ENCODE measurements around the gene LDLRAD3.
"Not testable (repeated sequence)": the region's sequence is repeated elsewhere in the genome, so short reads cannot be mapped to it uniquely, and the experiment has no call there.

Gene LDLRAD3

GRCh38 chr11:36186340-36187175 lies 242.7 kb downstream of the LDLRAD3 start:
- H3K9me3 ChIP-seq (ENCODE audit: control insufficient read depth, insufficient read depth, low read length) = no peaks in the 10 kb centered on the region

GRCh38 chr11:36187622-36188021 lies 243.8 kb downstream of the LDLRAD3 start:
- H3K36me3 ChIP-seq (ENCODE audit: control insufficient read depth, insufficient read depth, low read length) = no peaks in the 10 kb centered on the region

More at GRCh38 chr11:36186340-36187175, 242.7 kb downstream of the LDLRAD3 start:
- H3K4me3 ChIP-seq (ENCODE audit: low read depth, low read length) = no peak overlapping the region
- no peaks in the 10 kb centered on the region for H3K36me3 ChIP-seq (ENCODE audit: control insufficient read depth, insufficient read depth, low read length)
- H3K9ac ChIP-seq (ENCODE audit: low read depth, low read length) = no peak overlapping the region
- H3K27me3 ChIP-seq (ENCODE audit: control insufficient read depth, insufficient read depth, low read length) = no peaks in the 10 kb centered on the region
- H3K4me1 ChIP-seq (ENCODE audit: control insufficient read depth, insufficient read depth, low read length) = no peaks in the 10 kb centered on the region

GRCh38 chr11:36189735-36190134 lies 245.9 kb downstream of the LDLRAD3 start:
- not testable (repeated sequence) for H3K4me1 ChIP-seq (ENCODE audit: control insufficient read depth, insufficient read depth, low read length); H3K36me3 ChIP-seq (ENCODE audit: control insufficient read depth, insufficient read depth, low read length); H3K9me3 ChIP-seq (ENCODE audit: control insufficient read depth, insufficient read depth, low read length)

More at GRCh38 chr11:36187622-36188021, 243.8 kb downstream of the LDLRAD3 start:
- H3K4me3 ChIP-seq (ENCODE audit: low read depth, low read length) = no peak overlapping the region
- H3K9ac ChIP-seq (ENCODE audit: low read depth, low read length) = no peak overlapping the region
- H3K9me3 ChIP-seq (ENCODE audit: control insufficient read depth, insufficient read depth, low read length) = no peaks in the 10 kb centered on the region
- H3K4me1 ChIP-seq (ENCODE audit: control insufficient read depth, insufficient read depth, low read length) = no peaks in the 10 kb centered on the region
- no peaks in the 10 kb centered on the region for H3K27me3 ChIP-seq (ENCODE audit: control insufficient read depth, insufficient read depth, low read length)

GRCh38 chr11:36191941-36192340 lies 248.1 kb downstream of the LDLRAD3 start:
- H3K36me3 ChIP-seq (ENCODE audit: control insufficient read depth, insufficient read depth, low read length) = peaks cover 3% of the 10 kb centered on the region
- no peak overlapping the region for H3K9ac ChIP-seq (ENCODE audit: low read depth, low read length)
- no peak overlapping the region for H3K4me3 ChIP-seq (ENCODE audit: low read depth, low read length)
- H3K9me3 ChIP-seq (ENCODE audit: control insufficient read depth, insufficient read depth, low read length) = no peaks in the 10 kb centered on the region
- H3K4me1 ChIP-seq (ENCODE audit: control insufficient read depth, insufficient read depth, low read length) = peaks cover 11% of the 10 kb centered on the region
- no peaks in the 10 kb centered on the region for H3K27me3 ChIP-seq (ENCODE audit: control insufficient read depth, insufficient read depth, low read length)

More at GRCh38 chr11:36189735-36190134, 245.9 kb downstream of the LDLRAD3 start:
- not testable (repeated sequence) for H3K4me3 ChIP-seq (ENCODE audit: low read depth, low read length); H3K9ac ChIP-seq (ENCODE audit: low read depth, low read length); H3K27me3 ChIP-seq (ENCODE audit: control insufficient read depth, insufficient read depth, low read length)

- Histone ChIP-seq H3K4me3 (ENCODE audit: low read depth, low read length) (no peak overlapping the region), H3K9ac (ENCODE audit: low read depth, low read length) (no peak overlapping the region), H3K4me1 (ENCODE audit: control insufficient read depth, insufficient read depth, low read length) (peaks cover 11% of the 10 kb centered on the region), H3K9me3 (ENCODE audit: control insufficient read depth, insufficient read depth, low read length) (no peaks in the 10 kb centered on the region), H3K27me3 (ENCODE audit: control insufficient read depth, insufficient read depth, low read length) (no peaks in the 10 kb centered on the region), H3K36me3 (ENCODE audit: control insufficient read depth, insufficient read depth, low read length) (peaks cover 3% of the 10 kb centered on the region)
Observed at GRCh38 chr11:36192425-36193289, 248.8 kb downstream of the LDLRAD3 start.

- Histone ChIP-seq H3K4me1 (ENCODE audit: control insufficient read depth, insufficient read depth, low read length) (peaks cover 11% of the 10 kb centered on the region), H3K9me3 (ENCODE audit: control insufficient read depth, insufficient read depth, low read length) (no peaks in the 10 kb centered on the region), H3K9ac (ENCODE audit: low read depth, low read length) (no peak overlapping the region), H3K27me3 (ENCODE audit: control insufficient read depth, insufficient read depth, low read length) (no peaks in the 10 kb centered on the region), H3K36me3 (ENCODE audit: control insufficient read depth, insufficient read depth, low read length) (peaks cover 3% of the 10 kb centered on the region), H3K4me3 (ENCODE audit: low read depth, low read length) (no peak overlapping the region)
Observed at GRCh38 chr11:36193290-36193619, 249.4 kb downstream of the LDLRAD3 start.

- Histone ChIP-seq H3K9me3 (ENCODE audit: control insufficient read depth, insufficient read depth, low read length) (no peaks in the 10 kb centered on the region), H3K9ac (ENCODE audit: low read depth, low read length) (no peak overlapping the region), H3K27me3 (ENCODE audit: control insufficient read depth, insufficient read depth, low read length) (no peaks in the 10 kb centered on the region), H3K4me3 (ENCODE audit: low read depth, low read length) (no peak overlapping the region), H3K4me1 (ENCODE audit: control insufficient read depth, insufficient read depth, low read length) (peaks cover 11% of the 10 kb centered on the region), H3K36me3 (ENCODE audit: control insufficient read depth, insufficient read depth, low read length) (peaks cover 3% of the 10 kb centered on the region)
Observed at GRCh38 chr11:36193721-36194120, 249.9 kb downstream of the LDLRAD3 start.

GRCh38 chr11:36195496-36196354 lies 251.9 kb downstream of the LDLRAD3 start:
- peaks cover 3% of the 10 kb centered on the region for H3K36me3 ChIP-seq (ENCODE audit: control insufficient read depth, insufficient read depth, low read length)
- H3K27me3 ChIP-seq (ENCODE audit: control insufficient read depth, insufficient read depth, low read length) = no peaks in the 10 kb centered on the region
- no peak overlapping the region for H3K9ac ChIP-seq (ENCODE audit: low read depth, low read length)

GRCh38 chr11:36196411-36196998 lies 252.6 kb downstream of the LDLRAD3 start:
- H3K27me3 ChIP-seq (ENCODE audit: control insufficient read depth, insufficient read depth, low read length) = no peaks in the 10 kb centered on the region
- no peak overlapping the region for H3K9ac ChIP-seq (ENCODE audit: low read depth, low read length)
- H3K36me3 ChIP-seq (ENCODE audit: control insufficient read depth, insufficient read depth, low read length) = peaks cover 3% of the 10 kb centered on the region
- H3K4me3 ChIP-seq (ENCODE audit: low read depth, low read length) = no peak overlapping the region
- H3K9me3 ChIP-seq (ENCODE audit: control insufficient read depth, insufficient read depth, low read length) = no peaks in the 10 kb centered on the region
- peaks cover 11% of the 10 kb centered on the region for H3K4me1 ChIP-seq (ENCODE audit: control insufficient read depth, insufficient read depth, low read length)

More at GRCh38 chr11:36195496-36196354, 251.9 kb downstream of the LDLRAD3 start:
- H3K4me3 ChIP-seq (ENCODE audit: low read depth, low read length) = no peak overlapping the region
- peaks cover 11% of the 10 kb centered on the region for H3K4me1 ChIP-seq (ENCODE audit: control insufficient read depth, insufficient read depth, low read length)
- no peaks in the 10 kb centered on the region for H3K9me3 ChIP-seq (ENCODE audit: control insufficient read depth, insufficient read depth, low read length)

GRCh38 chr11:36201411-36201810 lies 257.5 kb downstream of the LDLRAD3 start:
- Histone ChIP-seq H3K36me3 (ENCODE audit: control insufficient read depth, insufficient read depth, low read length) (no peaks in the 10 kb centered on the region), H3K9me3 (ENCODE audit: control insufficient read depth, insufficient read depth, low read length) (no peaks in the 10 kb centered on the region), H3K27me3 (ENCODE audit: control insufficient read depth, insufficient read depth, low read length) (no peaks in the 10 kb centered on the region), H3K4me1 (ENCODE audit: control insufficient read depth, insufficient read depth, low read length) (peaks cover 4% of the 10 kb centered on the region), H3K9ac (ENCODE audit: low read depth, low read length) (no peak overlapping the region), H3K4me3 (ENCODE audit: low read depth, low read length) (no peak overlapping the region)

GRCh38 chr11:36205536-36205935 lies 261.7 kb downstream of the LDLRAD3 start:
- no peak overlapping the region for H3K4me3 ChIP-seq (ENCODE audit: low read depth, low read length)
- H3K9ac ChIP-seq (ENCODE audit: low read depth, low read length) = no peak overlapping the region
- no peaks in the 10 kb centered on the region for H3K9me3 ChIP-seq (ENCODE audit: control insufficient read depth, insufficient read depth, low read length)
- no peaks in the 10 kb centered on the region for H3K27me3 ChIP-seq (ENCODE audit: control insufficient read depth, insufficient read depth, low read length)
- no peaks in the 10 kb centered on the region for H3K4me1 ChIP-seq (ENCODE audit: control insufficient read depth, insufficient read depth, low read length)
- H3K36me3 ChIP-seq (ENCODE audit: control insufficient read depth, insufficient read depth, low read length) = no peaks in the 10 kb centered on the region
